IMR-90 (cell line): Measurements from ENCODE around the gene ADAMTS8. TPM values are rescaled to one million over a fixed set of nuclear protein-coding genes. Genes with fewer than 3 reads are reported as not detected.

Experiments used
- ATAC-seq: fragments of 200-7000 bp; cut with Tn5 transposase; 2 replicates; pipeline ENCODE4 v1.9.1; 2020; ENCODE audit warnings: low read depth, mild to moderate bottlenecking, moderate library complexity
- BruUV-seq: library from RNA; stranded (reverse); fragments of 400-500 nt; replicated peaks from 2 replicates; lab custom pipeline; 2021; lab: Mats Ljungman, UMichigan
- CTCF ChIA-PET: fragments of 300-600 bp; formaldehyde crosslinking; extraction: SDS; loops from one replicate; lab custom pipeline; 2021; ENCODE audit warnings: antibody characterized with exemption; lab: Yijun Ruan, JAX
- POLR2A ChIA-PET: fragments of 300-600 bp; sonication (Branson Sonifier 250); formaldehyde crosslinking; loops from one replicate; lab custom pipeline; 2022; ENCODE audit warnings: antibody characterized with exemption; ENCODE audit not compliant: unreplicated experiment; lab: Charles Lee
- DNase-seq: peaks from one replicate; pipeline ENCODE4 v3.0.0; 2013
- H2AFZ ChIP-seq: replicated peaks from 2 replicates; pipeline ENCODE3; 2013; ENCODE audit warnings: low read length, mild to moderate bottlenecking; ENCODE audit not compliant: poor library complexity
- H2AK5ac ChIP-seq: 2 replicates; pipeline ENCODE4 v1.6.1; 2013; ENCODE audit warnings: low read depth, low read length, inconsistent platforms
- H2AK9ac ChIP-seq: replicated peaks from 2 replicates; pipeline ENCODE3; 2013; ENCODE audit warnings: mild to moderate bottlenecking, low read depth, low read length, moderate library complexity; ENCODE audit not compliant: poor library complexity
- H2BK120ac ChIP-seq: 2 replicates; pipeline ENCODE4 v1.6.1; 2013; ENCODE audit warnings: low read depth, low read length, inconsistent platforms
- H2BK15ac ChIP-seq: 3 replicates; pipeline ENCODE4 v1.6.1; 2013; ENCODE audit warnings: low read depth, low read length, inconsistent platforms
- H2BK20ac ChIP-seq: 2 replicates; pipeline ENCODE4 v1.6.1; 2013; ENCODE audit warnings: low read depth, mild to moderate bottlenecking, inconsistent platforms, low read length, moderate library complexity
- H2BK5ac ChIP-seq: 2 replicates; pipeline ENCODE4 v1.6.1; 2013; ENCODE audit warnings: mild to moderate bottlenecking, low read depth, low read length, inconsistent platforms; ENCODE audit not compliant: poor library complexity, severe bottlenecking
- H3K14ac ChIP-seq: replicated peaks from 2 replicates; pipeline ENCODE4 v1.6.1; 2013; ENCODE audit warnings: low read depth, low read length, inconsistent platforms
- H3K18ac ChIP-seq: 2 replicates; pipeline ENCODE4 v1.6.1; 2013; ENCODE audit warnings: low read depth, low read length, control low read depth
- H3K23ac ChIP-seq: 2 replicates; pipeline ENCODE4 v1.6.1; 2013; ENCODE audit warnings: low read depth, low read length, inconsistent platforms
- H3K27ac ChIP-seq: 2 replicates; pipeline ENCODE4 v1.5.1; 2013; ENCODE audit warnings: mild to moderate bottlenecking, control low read depth, low read length; ENCODE audit not compliant: insufficient read depth
- H3K27me3 ChIP-seq: 2 replicates; pipeline ENCODE4 v1.6.1; 2013; ENCODE audit warnings: low read length; ENCODE audit not compliant: control insufficient read depth, insufficient read depth
- H3K36me3 ChIP-seq: 2 replicates; pipeline ENCODE4 v1.6.1; 2013; ENCODE audit warnings: low read length, mixed read lengths; ENCODE audit not compliant: control insufficient read depth, insufficient read depth
- H3K4ac ChIP-seq: 2 replicates; pipeline ENCODE4 v1.6.1; 2013; ENCODE audit warnings: low read depth, low read length, inconsistent platforms
- H3K4me1 ChIP-seq: 2 replicates; pipeline ENCODE4 v1.6.1; 2013; ENCODE audit warnings: low read length, mixed read lengths; ENCODE audit not compliant: control insufficient read depth, insufficient read depth
- H3K4me2 ChIP-seq: 2 replicates; pipeline ENCODE4 v1.6.1; 2013; ENCODE audit warnings: low read depth, mild to moderate bottlenecking, control low read depth, low read length, moderate library complexity
- H3K4me3 ChIP-seq: 2 replicates; pipeline ENCODE4 v1.5.1; 2013; ENCODE audit warnings: low read depth, mild to moderate bottlenecking, control low read depth, low read length, moderate library complexity; ENCODE audit not compliant: insufficient read depth
- H3K56ac ChIP-seq: 2 replicates; pipeline ENCODE4 v1.6.1; 2013; ENCODE audit warnings: low read length, inconsistent platforms; ENCODE audit not compliant: insufficient read depth; ENCODE audit errors: extremely low read depth
- H3K79me1 ChIP-seq, 2 experiments: 2 replicates each; pipeline ENCODE4 v1.6.1; 2013; ENCODE audit warnings: low read length in 2 of 2, inconsistent platforms in 1 of 2, low read depth in 1 of 2
- H3K9ac ChIP-seq: 2 replicates; pipeline ENCODE4 v1.6.1; 2013; ENCODE audit warnings: low read depth, low read length, control low read depth
- H3K9me1 ChIP-seq: 2 replicates; pipeline ENCODE4 v1.6.1; 2013; ENCODE audit warnings: low read length, inconsistent platforms; ENCODE audit not compliant: insufficient read depth
- H3K9me3 ChIP-seq: 2 replicates; pipeline ENCODE4 v1.6.1; 2013; ENCODE audit warnings: low read length; ENCODE audit not compliant: control insufficient read depth, insufficient read depth
- H4K20me1 ChIP-seq: 2 replicates; pipeline ENCODE4 v1.6.1; 2013; ENCODE audit warnings: low read length, inconsistent platforms; ENCODE audit not compliant: insufficient read depth
- H4K5ac ChIP-seq: 2 replicates; pipeline ENCODE4 v1.6.1; 2013; ENCODE audit warnings: mild to moderate bottlenecking, low read depth, low read length, control low read depth
- H4K8ac ChIP-seq, 2 experiments: 2 replicates each; pipeline ENCODE4 v1.6.1; 2013; ENCODE audit warnings: low read depth in 2 of 2, low read length in 2 of 2, control low read depth in 1 of 2, inconsistent platforms in 1 of 2
- H4K91ac ChIP-seq: 2 replicates; pipeline ENCODE4 v1.6.1; 2013; ENCODE audit warnings: low read depth, low read length, inconsistent platforms; ENCODE audit not compliant: insufficient read depth
- BHLHE40 ChIP-seq: fragments of 150-350 bp; IDR thresholded peaks from 2 replicates; pipeline ENCODE4 v1.6.1; 2016; ENCODE audit warnings: mild to moderate bottlenecking, low read depth, low read length
- CTCF ChIP-seq: conservative IDR thresholded peaks from 2 replicates; pipeline ENCODE4 v1.5.1; 2012; ENCODE audit warnings: mild to moderate bottlenecking, low read depth, low read length, improper control_type of control experiment
- FOS ChIP-seq: fragments of 150-350 bp; IDR thresholded peaks from 2 replicates; pipeline ENCODE4 v1.6.1; 2016; ENCODE audit warnings: low read depth, low read length
- MXI1 ChIP-seq: IDR thresholded peaks from 2 replicates; pipeline ENCODE4 v1.6.1; 2012; ENCODE audit warnings: low read depth, mild to moderate bottlenecking, low read length, moderate library complexity, borderline replicate concordance
- NFE2L2 ChIP-seq: fragments of 150-350 bp; IDR thresholded peaks from 2 replicates; pipeline ENCODE4 v1.6.1; 2016; ENCODE audit warnings: low read depth, mild to moderate bottlenecking, low read length
- RAD21 ChIP-seq: IDR thresholded peaks from 2 replicates; pipeline ENCODE4 v1.6.1; 2012; ENCODE audit warnings: low read length, improper control_type of control experiment
- RFX5 ChIP-seq: IDR thresholded peaks from 2 replicates; pipeline ENCODE4 v1.8.0; 2012; ENCODE audit warnings: low read depth, mild to moderate bottlenecking, low read length, moderate library complexity
- SMC3 ChIP-seq: fragments of 150-350 bp; IDR thresholded peaks from 2 replicates; pipeline ENCODE4 v1.6.1; 2016; ENCODE audit warnings: low read depth, mild to moderate bottlenecking, antibody characterized with exemption, low read length, moderate library complexity
- WGBS, 2 experiments: methylation state at CpG; one replicate each; pipeline versions ENCODE4 v1.1.5 to v1.1.7; 2013; ENCODE audit warnings: missing lambda C conversion rate in 2 of 2; ENCODE audit not compliant: insufficient read length in 1 of 2; ENCODE audit errors: extremely low coverage in 2 of 2; 5-methylcytosine and 5-hydroxymethylcytosine counted together
- dilution Hi-C: fragments of 300-500 bp; cut with HindIII; formaldehyde crosslinking; loops from one replicate; pipeline ENCODE4 v1.14.3; 2018; ENCODE audit warnings: low sequenced_read_pairs; ENCODE audit not compliant: unreplicated experiment
- in situ Hi-C: fragments of 300-500 bp; cut with MboI; formaldehyde crosslinking; loops from 3 replicates; pipeline ENCODE4 v1.14.3; 2019; ENCODE audit warnings: low sequenced_read_pairs, inconsistent platforms, mixed read lengths
- intact Hi-C: fragments of 100-400 bp; cut with micrococcal nuclease; formaldehyde crosslinking; loops from 2 replicates; pipeline ENCODE4 v1.10.0; 2022
- polyA plus RNA-seq, 3 experiments: library from polyadenylated mRNA; depleted of rRNA; stranded (reverse); fragments of >200 nt; gene quantifications; 2 replicates each; pipeline ENCODE4 v1.2.3, GENCODE V29; 2012; ENCODE audit warnings: low replicate concordance in 1 of 3
- total RNA-seq: library from RNA; depleted of rRNA; stranded (reverse); fragments of >200 nt; gene quantifications from 2 replicates; pipeline ENCODE4 v1.2.3, GENCODE V29; 2012

ADAMTS8 gene
- total and polyA plus RNA-seq, 2 of the 4 experiments (the other 2 are of a cell fraction): under 0.01 to 0.60 TPM

DNA sequence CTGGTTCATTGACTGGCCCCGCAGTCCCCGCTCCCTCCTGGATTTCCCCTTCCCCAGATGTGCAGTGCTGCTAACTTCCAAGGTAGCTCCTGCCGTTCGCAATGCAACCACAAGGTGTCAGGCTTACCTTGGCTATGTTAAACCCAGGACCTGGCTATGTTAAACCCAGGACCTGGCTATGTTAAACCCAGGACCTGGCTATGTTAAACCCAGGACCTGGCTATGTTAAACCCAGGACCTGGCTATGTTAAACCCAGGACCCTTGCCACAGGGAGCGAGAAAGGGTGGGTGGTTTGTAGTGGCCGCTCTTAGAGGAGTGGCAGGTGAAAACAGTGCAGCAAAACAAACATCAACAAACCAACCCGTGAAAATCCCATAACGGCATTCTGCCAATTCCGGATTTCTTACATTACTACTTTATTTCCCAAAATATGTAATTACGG is 2.9 kb upstream of the ADAMTS8 start:
- Histone ChIP-seq H3K56ac (no peak overlapping the region), H2AFZ (peak overlapping the region; percentile 51), H2BK5ac (no peak overlapping the region), H3K14ac (no peak overlapping the region), H3K4me1 (peaks cover 13% of the 10 kb centered on the region), H3K4me3 (no peak overlapping the region), H2BK120ac (peak overlapping the region; percentile 50; the same call in 1 of the 2 replicates), H3K23ac (no peak overlapping the region), H3K9ac (no peak overlapping the region), H2AK5ac (peak overlapping the region; percentile 67; the same call in 1 of the 2 replicates), H4K5ac (no peak overlapping the region), H3K36me3 (no peaks in the 10 kb centered on the region), H4K91ac (no peak overlapping the region), H3K4ac (no peak overlapping the region), H3K79me1 (no peaks in the 10 kb centered on the region), H3K4me2 (peak overlapping the region; percentile 68), H3K18ac (peak overlapping the region; percentile 14; the same call in 1 of the 2 replicates), H2AK9ac (no peak overlapping the region), H2BK15ac (peak overlapping the region; percentile 18; the same call in 1 of the 3 replicates), H3K9me3 (no peaks in the 10 kb centered on the region; the same call in 1 of the 2 replicates), H2BK20ac (peak overlapping the region; percentile 48; the same call in 1 of the 2 replicates), H4K20me1 (peaks cover 4% of the 10 kb centered on the region; the same call in 1 of the 2 replicates), H4K8ac (no peak overlapping the region; a peak in 1 of 4 replicates), H3K9me1 (peaks cover 1% of the 10 kb centered on the region; the same call in 1 of the 2 replicates), H3K27ac (peak overlapping the region; percentile 43; the same call in 1 of the 2 replicates), H3K27me3 (peaks cover 41% of the 10 kb centered on the region)
- CTCF ChIA-PET: interaction anchor here (0.5 to 5.4 kb wide), 8 partner anchors 10 to 466 kb away, joined by 3 to 95 read pairs (median 4); no protein-coding TSS in a partner anchor
- WGBS, 2 experiments: no CpG with 5 or more reads among the region's 10 CpGs
- ATAC-seq (peak; percentile 22), DNase-seq (peak; percentile 76)
- intact Hi-C loops (loop anchor here (1.0 to 10.0 kb wide), 4 partner anchors 41 to 783 kb away; no protein-coding TSS in a partner anchor), dilution Hi-C loops (loop anchor here (25.0 kb wide), 1 partner anchor 431 kb away; no protein-coding TSS in a partner anchor), in situ Hi-C loops (no loop called here)
- no peak for TF ChIP-seq FOS
- TF ChIP-seq RFX5: no peak
- no peak for TF ChIP-seq NFE2L2
- peak; percentile 77 for TF ChIP-seq CTCF
- peak; percentile 85 for TF ChIP-seq RAD21
- peak; percentile 74 for TF ChIP-seq SMC3
- no peak for TF ChIP-seq MXI1
- TF ChIP-seq BHLHE40: no peak
- BruUV-seq: no TSS peak
- POLR2A ChIA-PET: no interaction called here
